Mesendoderm (in vitro differentiated cells): ENCODE measurements around the gene ZNF639.
"Not testable (repeated sequence)": the region's sequence is repeated elsewhere in the genome, so short reads cannot be mapped to it uniquely, and the experiment has no call there.

Experiments used
- DNase-seq: peaks from one replicate; pipeline ENCODE4 v3.0.0; 2013
- H2AK5ac ChIP-seq: 2 replicates; pipeline ENCODE4 v1.6.1; 2013; ENCODE audit warnings: low read length, inconsistent platforms
- H2BK120ac ChIP-seq: 2 replicates; pipeline ENCODE4 v1.6.1; 2013; ENCODE audit warnings: low read depth, mild to moderate bottlenecking, low read length, moderate library complexity, mixed read lengths
- H2BK15ac ChIP-seq: replicated peaks from 2 replicates; pipeline ENCODE4 v1.6.1; 2013; ENCODE audit warnings: low read depth, mild to moderate bottlenecking, moderate library complexity
- H2BK5ac ChIP-seq: 2 replicates; pipeline ENCODE4 v1.6.1; 2013; ENCODE audit warnings: low read length, inconsistent platforms
- H3K18ac ChIP-seq: 2 replicates; pipeline ENCODE4 v1.6.1; 2013; ENCODE audit warnings: mild to moderate bottlenecking, low read length, mixed read lengths
- H3K23ac ChIP-seq: one replicate; pipeline ENCODE4 v1.6.1; 2013; ENCODE audit warnings: low read length
- H3K27ac ChIP-seq: 2 replicates; pipeline ENCODE4 v1.5.1; 2013; ENCODE audit warnings: low read depth, mild to moderate bottlenecking, inconsistent platforms, low read length, moderate library complexity
- H3K27me3 ChIP-seq: 2 replicates; pipeline ENCODE4 v1.6.1; 2013; ENCODE audit warnings: low read length, control low read depth, mild to moderate bottlenecking, inconsistent platforms; ENCODE audit not compliant: insufficient read depth, poor library complexity
- H3K36me3 ChIP-seq: 2 replicates; pipeline ENCODE4 v1.6.1; 2013; ENCODE audit warnings: low read length, inconsistent platforms; ENCODE audit not compliant: control insufficient read depth, insufficient read depth
- H3K4ac ChIP-seq: one replicate; pipeline ENCODE4 v1.6.1; 2013; ENCODE audit warnings: low read depth, mild to moderate bottlenecking, low read length, moderate library complexity
- H3K4me1 ChIP-seq: 2 replicates; pipeline ENCODE4 v1.6.1; 2013; ENCODE audit warnings: low read depth, low read length, inconsistent platforms; ENCODE audit not compliant: control insufficient read depth
- H3K4me2 ChIP-seq: 2 replicates; pipeline ENCODE4 v1.6.1; 2013; ENCODE audit warnings: low read length
- H3K4me3 ChIP-seq: 2 replicates; pipeline ENCODE4 v1.5.1; 2013; ENCODE audit warnings: mild to moderate bottlenecking, low read length
- H3K56ac ChIP-seq: one replicate; pipeline ENCODE4 v1.6.1; 2013; ENCODE audit warnings: low read length
- H3K79me1 ChIP-seq: 2 replicates; pipeline ENCODE4 v1.6.1; 2013; ENCODE audit warnings: low read length, inconsistent platforms
- H3K79me2 ChIP-seq: 2 replicates; pipeline ENCODE4 v1.6.1; 2013; ENCODE audit warnings: mild to moderate bottlenecking, low read length; ENCODE audit not compliant: control insufficient read depth, insufficient read depth
- H3K9ac ChIP-seq: 2 replicates; pipeline ENCODE4 v1.6.1; 2013; ENCODE audit warnings: low read length, inconsistent platforms
- H4K5ac ChIP-seq: one replicate; pipeline ENCODE4 v1.6.1; 2013; ENCODE audit warnings: low read length
- H4K8ac ChIP-seq: one replicate; pipeline ENCODE4 v1.6.1; 2013; ENCODE audit warnings: low read depth, mild to moderate bottlenecking, control low read depth, low read length, moderate library complexity
- WGBS: extraction: QIAGEN DNeasy Blood & Tissue Kit; methylation state at CpG from one replicate; pipeline ENCODE4 v1.1.7; 2013; ENCODE audit warnings: low lambda C conversion rate, missing lambda C conversion rate; ENCODE audit not compliant: insufficient coverage; ENCODE audit errors: extremely low coverage; 5-methylcytosine and 5-hydroxymethylcytosine counted together

The ZNF639 gene

DNA sequence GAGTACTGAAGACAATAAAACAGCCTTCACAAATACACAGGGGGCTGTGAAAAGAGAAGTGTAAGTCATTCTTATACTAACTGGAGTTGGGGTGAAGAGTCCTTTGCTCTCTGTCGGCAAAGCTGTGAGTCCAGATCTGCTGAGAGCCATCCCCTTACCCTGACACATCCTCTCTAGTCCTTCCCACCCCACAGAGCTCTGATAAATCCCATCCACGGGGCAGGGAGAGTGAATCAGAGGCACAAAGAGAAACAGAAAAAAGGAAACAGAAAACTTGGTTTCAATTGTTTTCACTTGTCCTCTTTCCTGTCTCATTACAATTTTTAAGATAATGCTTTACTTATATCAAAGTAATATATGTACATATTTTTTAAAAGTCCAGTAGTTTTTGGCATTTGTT, 18.2 kb upstream of the ZNF639 start:
- H3K18ac ChIP-seq = no peak overlapping the region
- H2BK120ac ChIP-seq = no peak overlapping the region
- H3K4ac ChIP-seq = no peak overlapping the region
- H3K79me2 ChIP-seq = no peaks in the 10 kb centered on the region
- H3K4me1 ChIP-seq = no peaks in the 10 kb centered on the region
- H2BK15ac ChIP-seq = no peak overlapping the region
- no peak overlapping the region for H2BK5ac ChIP-seq
- WGBS = no CpG with 5 or more reads among the region's 2 CpGs
- no peak overlapping the region for H2AK5ac ChIP-seq
- H4K8ac ChIP-seq = no peak overlapping the region
- no peak overlapping the region for H3K23ac ChIP-seq
- H3K56ac ChIP-seq = no peak overlapping the region
- no peak overlapping the region for H3K9ac ChIP-seq
- DNase-seq = no peak
- no peak overlapping the region for H4K5ac ChIP-seq
- no peak overlapping the region for H3K4me2 ChIP-seq
- H3K79me1 ChIP-seq = no peaks in the 10 kb centered on the region
- H3K4me3 ChIP-seq = no peak overlapping the region
- H3K27me3 ChIP-seq = no peaks in the 10 kb centered on the region
- no peak overlapping the region for H3K27ac ChIP-seq
- H3K36me3 ChIP-seq = no peaks in the 10 kb centered on the region

DNA sequence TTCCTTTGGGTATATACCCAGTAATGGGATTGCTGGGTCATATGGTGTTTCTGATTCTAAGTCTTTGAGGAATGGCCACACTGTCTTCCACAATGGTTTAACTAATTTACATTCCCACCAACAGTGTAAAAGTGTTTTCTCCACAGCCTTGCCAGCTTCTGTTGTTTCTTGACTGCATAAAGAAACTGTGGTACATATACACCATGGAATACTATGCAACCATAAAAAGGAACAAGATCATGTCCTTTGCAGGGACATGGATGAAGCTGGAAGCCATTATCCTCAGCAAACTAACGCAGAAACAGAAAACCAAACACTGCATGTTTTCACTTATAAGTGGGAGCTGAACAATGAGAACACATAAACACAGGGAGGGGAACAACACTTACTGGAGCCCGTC, 15.5 kb upstream of the ZNF639 start:
- H3K27ac ChIP-seq, H3K23ac ChIP-seq, H3K4me3 ChIP-seq, H2BK15ac ChIP-seq, H3K36me3 ChIP-seq, H2BK5ac ChIP-seq, H3K4ac ChIP-seq, H3K9ac ChIP-seq, H4K8ac ChIP-seq, H4K5ac ChIP-seq, H3K18ac ChIP-seq, H3K4me2 ChIP-seq, H3K79me2 ChIP-seq, H3K79me1 ChIP-seq, H2AK5ac ChIP-seq, DNase-seq, H3K4me1 ChIP-seq, H3K27me3 ChIP-seq, H3K56ac ChIP-seq, H2BK120ac ChIP-seq: not testable (repeated sequence)
- no CpG with 5 or more reads among the region's 2 CpGs for WGBS

GRCh38 chr3:179308001-179308400, 14.8 kb upstream of the ZNF639 start:
- H3K36me3 ChIP-seq = no peaks in the 10 kb centered on the region
- no peak for DNase-seq

GRCh38 chr3:179309225-179310078, 13.4 kb upstream of the ZNF639 start:
- Histone ChIP-seq H3K36me3 (no peaks in the 10 kb centered on the region), H3K23ac (no peak overlapping the region), H3K79me2 (no peaks in the 10 kb centered on the region), H2BK15ac (no peak overlapping the region), H3K27me3 (no peaks in the 10 kb centered on the region), H4K5ac (no peak overlapping the region), H3K4me3 (no peak overlapping the region), H3K56ac (no peak overlapping the region), H2BK120ac (no peak overlapping the region), H3K9ac (no peak overlapping the region), H2BK5ac (no peak overlapping the region), H3K79me1 (no peaks in the 10 kb centered on the region), H2AK5ac (no peak overlapping the region), H3K4ac (no peak overlapping the region), H4K8ac (no peak overlapping the region), H3K18ac (no peak overlapping the region), H3K4me2 (no peak overlapping the region), H3K27ac (no peak overlapping the region), H3K4me1 (no peaks in the 10 kb centered on the region)
- DNase-seq = no peak
- WGBS = no CpG with 5 or more reads among the region's 1 CpG

More at GRCh38 chr3:179308001-179308400, 14.8 kb upstream of the ZNF639 start:
- Histone ChIP-seq H3K27ac (no peak overlapping the region), H2BK120ac (no peak overlapping the region), H4K5ac (no peak overlapping the region), H3K9ac (no peak overlapping the region), H3K4me3 (no peak overlapping the region), H3K27me3 (no peaks in the 10 kb centered on the region), H3K79me2 (no peaks in the 10 kb centered on the region), H3K56ac (no peak overlapping the region), H3K18ac (no peak overlapping the region), H2AK5ac (no peak overlapping the region), H2BK5ac (no peak overlapping the region), H3K4me1 (no peaks in the 10 kb centered on the region), H3K79me1 (no peaks in the 10 kb centered on the region), H3K4me2 (no peak overlapping the region), H2BK15ac (no peak overlapping the region), H3K4ac (no peak overlapping the region), H4K8ac (no peak overlapping the region), H3K23ac (no peak overlapping the region)

GRCh38 chr3:179318876-179319275, 4.0 kb upstream of the ZNF639 start:
- H2BK5ac ChIP-seq = no peak overlapping the region
- H2AK5ac ChIP-seq = no peak overlapping the region
- H4K8ac ChIP-seq = no peak overlapping the region
- no CpG with 5 or more reads among the region's 2 CpGs for WGBS
- H3K4me2 ChIP-seq = no peak overlapping the region
- H3K36me3 ChIP-seq = no peaks in the 10 kb centered on the region
- H3K27ac ChIP-seq = no peak overlapping the region
- no peak overlapping the region for H3K18ac ChIP-seq
- no peak overlapping the region for H3K9ac ChIP-seq
- H3K4me3 ChIP-seq = no peak overlapping the region
- no peak overlapping the region for H3K23ac ChIP-seq
- H3K56ac ChIP-seq = no peak overlapping the region
- H3K27me3 ChIP-seq = no peaks in the 10 kb centered on the region
- no peaks in the 10 kb centered on the region for H3K79me1 ChIP-seq
- no peak overlapping the region for H2BK120ac ChIP-seq
- no peaks in the 10 kb centered on the region for H3K4me1 ChIP-seq
- no peak overlapping the region for H2BK15ac ChIP-seq
- DNase-seq = no peak
- peaks cover 6% of the 10 kb centered on the region for H3K79me2 ChIP-seq
- H4K5ac ChIP-seq = no peak overlapping the region
- H3K4ac ChIP-seq = no peak overlapping the region
